H9 (cell line): ENCODE results near the gene AP2S1. TPM values are rescaled to one million over a fixed set of nuclear protein-coding genes. Genes with fewer than 3 reads are reported as not detected.

ENCODE experiments used
- DNase-seq: peaks from one replicate; pipeline ENCODE4 v3.0.0-alpha.2; 2017
- H2AFZ ChIP-seq: one replicate; pipeline ENCODE4 v1.6.1; 2013; ENCODE audit warnings: mild to moderate bottlenecking, low read length, control low read depth, moderate library complexity
- H2AK5ac ChIP-seq: 2 replicates; pipeline ENCODE4 v1.6.1; 2013; ENCODE audit warnings: low read length, control low read depth, mixed read lengths; ENCODE audit not compliant: insufficient read length
- H2BK120ac ChIP-seq: one replicate; pipeline ENCODE4 v1.6.1; 2013; ENCODE audit warnings: low read depth, mild to moderate bottlenecking, low read length, control low read depth, inconsistent platforms; ENCODE audit not compliant: poor library complexity, severe bottlenecking
- H2BK12ac ChIP-seq: 2 replicates; pipeline ENCODE4 v1.6.1; 2013; ENCODE audit warnings: low read length, control low read depth, mixed read lengths, low read depth; ENCODE audit not compliant: insufficient read length
- H2BK15ac ChIP-seq: 2 replicates; pipeline ENCODE4 v1.6.1; 2013; ENCODE audit warnings: low read depth, low read length, control low read depth
- H2BK20ac ChIP-seq: one replicate; pipeline ENCODE4 v1.6.1; 2013; ENCODE audit warnings: low read depth, mild to moderate bottlenecking, low read length, control low read depth, inconsistent platforms; ENCODE audit not compliant: poor library complexity, severe bottlenecking
- H2BK5ac ChIP-seq: 2 replicates; pipeline ENCODE4 v1.6.1; 2013; ENCODE audit warnings: low read length, control low read depth, mixed read lengths; ENCODE audit not compliant: insufficient read length
- H3K14ac ChIP-seq: 2 replicates; pipeline ENCODE4 v1.6.1; 2013; ENCODE audit warnings: low read length, control low read depth; ENCODE audit not compliant: insufficient read depth
- H3K18ac ChIP-seq: 2 replicates; pipeline ENCODE4 v1.6.1; 2013; ENCODE audit warnings: low read depth, mild to moderate bottlenecking, mixed read lengths, low read length, control low read depth; ENCODE audit not compliant: insufficient read length
- H3K23ac ChIP-seq: 2 replicates; pipeline ENCODE4 v1.6.1; 2013; ENCODE audit warnings: low read length, control low read depth, mixed read lengths, low read depth; ENCODE audit not compliant: insufficient read length
- H3K23me2 ChIP-seq: 2 replicates; pipeline ENCODE4 v1.6.1; 2013; ENCODE audit warnings: low read depth, mild to moderate bottlenecking, mixed read lengths, low read length, control low read depth; ENCODE audit not compliant: insufficient read length, poor library complexity, severe bottlenecking
- H3K27ac ChIP-seq: 2 replicates; pipeline ENCODE4 v1.5.1; 2013; ENCODE audit warnings: low read length, control low read depth, mixed read lengths, low read depth; ENCODE audit not compliant: insufficient read length
- H3K27me3 ChIP-seq: 2 replicates; pipeline ENCODE4 v1.6.1; 2013; ENCODE audit warnings: low read length, control low read depth, inconsistent platforms; ENCODE audit not compliant: insufficient read depth
- H3K4ac ChIP-seq: 2 replicates; pipeline ENCODE4 v1.6.1; 2013; ENCODE audit warnings: low read depth, mild to moderate bottlenecking, control low read depth, inconsistent platforms, low read length, moderate library complexity
- H3K4me1 ChIP-seq: 2 replicates; pipeline ENCODE4 v1.6.1; 2013; ENCODE audit warnings: low read length, control low read depth, inconsistent platforms; ENCODE audit not compliant: insufficient read depth
- H3K4me2 ChIP-seq: 2 replicates; pipeline ENCODE4 v1.6.1; 2013; ENCODE audit warnings: low read length, control low read depth, mixed read lengths; ENCODE audit not compliant: insufficient read length, insufficient read depth
- H3K56ac ChIP-seq: 2 replicates; pipeline ENCODE4 v1.6.1; 2013; ENCODE audit warnings: low read depth, mild to moderate bottlenecking, mixed read lengths, low read length, control low read depth; ENCODE audit not compliant: insufficient read length
- H3K79me1 ChIP-seq: 2 replicates; pipeline ENCODE4 v1.6.1; 2013; ENCODE audit warnings: low read depth, mild to moderate bottlenecking, moderate library complexity, low read length, control low read depth, inconsistent platforms; ENCODE audit not compliant: insufficient read depth, poor library complexity, severe bottlenecking
- H3K79me2 ChIP-seq: 2 replicates; pipeline ENCODE4 v1.6.1; 2013; ENCODE audit warnings: low read length, control low read depth, inconsistent platforms; ENCODE audit not compliant: insufficient read depth
- H3K9ac ChIP-seq: 2 replicates; pipeline ENCODE4 v1.6.1; 2013; ENCODE audit warnings: low read length, control low read depth, mixed read lengths; ENCODE audit not compliant: insufficient read length; ENCODE audit errors: extremely low read depth
- H3K9me3 ChIP-seq: one replicate; pipeline ENCODE4 v1.6.1; 2013; ENCODE audit warnings: low read depth, low read length, inconsistent platforms; ENCODE audit not compliant: control insufficient read depth
- H3T11ph ChIP-seq: one replicate; pipeline ENCODE4 v1.6.1; 2013; ENCODE audit warnings: mild to moderate bottlenecking, low read length, control low read depth, inconsistent platforms
- H4K20me1 ChIP-seq: one replicate; pipeline ENCODE4 v1.6.1; 2013; ENCODE audit not compliant: control insufficient read depth, insufficient read length, insufficient read depth
- H4K5ac ChIP-seq: 2 replicates; pipeline ENCODE4 v1.6.1; 2013; ENCODE audit warnings: low read depth, mild to moderate bottlenecking, mixed read lengths, low read length, control low read depth; ENCODE audit not compliant: insufficient read length
- H4K8ac ChIP-seq: replicated peaks from 2 replicates; pipeline ENCODE4 v1.6.1; 2013; ENCODE audit warnings: low read length, control low read depth, mixed read lengths, low read depth; ENCODE audit not compliant: insufficient read length
- H4K91ac ChIP-seq: 2 replicates; pipeline ENCODE4 v1.6.1; 2013; ENCODE audit warnings: low read depth, mild to moderate bottlenecking, moderate library complexity, mixed read lengths, low read length, control low read depth; ENCODE audit not compliant: insufficient read length
- H3K27ac Mint-ChIP-seq, 3 experiments: 2 replicates in 2 of 3; 3 replicates in 1 of 3; pipeline ENCODE4 v1.8.0; 2020 to 2021; ENCODE audit warnings: mixed read lengths in 3 of 3, mild to moderate bottlenecking in 1 of 3, moderate library complexity in 1 of 3
- H3K27me3 Mint-ChIP-seq: 2 replicates; pipeline ENCODE4 v1.8.0; 2021; ENCODE audit warnings: low read depth, mild to moderate bottlenecking, moderate library complexity, mixed read lengths
- H3K36me3 Mint-ChIP-seq, 3 experiments: 2 replicates in 2 of 3; 3 replicates in 1 of 3; pipeline ENCODE4 v1.8.0; 2020 to 2021; ENCODE audit warnings: low read depth in 3 of 3, mixed read lengths in 3 of 3; ENCODE audit not compliant: insufficient read depth in 1 of 3
- H3K4me1 Mint-ChIP-seq, 2 experiments: 2 replicates each; pipeline ENCODE4 v1.8.0; 2020; ENCODE audit warnings: mixed read lengths in 2 of 2
- H3K4me3 Mint-ChIP-seq, 2 experiments: 2 replicates in 1 of 2; 3 replicates in 1 of 2; pipeline ENCODE4 v1.8.0; 2020 to 2021; ENCODE audit warnings: mild to moderate bottlenecking in 2 of 2, mixed read lengths in 2 of 2, moderate library complexity in 1 of 2
- H3K9me3 Mint-ChIP-seq, 2 experiments: 2 replicates in 1 of 2; 3 replicates in 1 of 2; pipeline ENCODE4 v1.8.0; 2020; ENCODE audit warnings: mild to moderate bottlenecking in 2 of 2, mixed read lengths in 2 of 2, moderate library complexity in 1 of 2
- CTCF ChIP-seq: fragments of 200-600 bp; sonication (generic); conservative IDR thresholded peaks from 3 replicates; pipeline ENCODE4 v1.8.0; 2021; ENCODE audit warnings: antibody characterized with exemption, mild to moderate bottlenecking
- WGBS: extraction: QIAGEN DNeasy Blood & Tissue Kit; methylation state at CpG from one replicate; pipeline ENCODE4 v1.1.7; 2013; ENCODE audit warnings: missing lambda C conversion rate, low lambda C conversion rate, mixed read lengths; ENCODE audit not compliant: insufficient read length; ENCODE audit errors: extremely low coverage; 5-methylcytosine and 5-hydroxymethylcytosine counted together
- total RNA-seq: library from RNA; stranded (reverse); gene quantifications from 2 replicates; pipeline ENCODE4 v1.2.1, GENCODE V29; 2021

AP2S1 gene
- total RNA-seq, 1 experiment from 2014 or later: 193 TPM

- H3K27ac Mint-ChIP-seq: peak overlapping the region; percentile 71 to 80 (median 79); a peak in 4 of 7 replicates
Observed at GRCh38 chr19:46878613-46879375, 28.1 kb upstream of the AP2S1 start.

More at GRCh38 chr19:46878613-46879375, 28.1 kb upstream of the AP2S1 start:
- Mint-ChIP-seq H3K36me3 (peaks cover 0 to 4% (median 0%) of the 10 kb centered on the region in 3 experiments; a peak in 1 of 7 replicates), H3K4me1 (peaks cover 14 to 16% of the 10 kb centered on the region in 2 experiments), H3K4me3 (no peak overlapping the region), H3K9me3 (no peaks in the 10 kb centered on the region), H3K27me3 (no peaks in the 10 kb centered on the region)
- Histone ChIP-seq H2AFZ (no peak overlapping the region), H3K56ac (no peak overlapping the region), H2BK5ac (no peak overlapping the region), H4K20me1 (no peaks in the 10 kb centered on the region), H2BK15ac (no peak overlapping the region), H3K18ac (no peak overlapping the region), H4K91ac (peak overlapping the region; percentile 75), H3K4me2 (no peak overlapping the region), H4K5ac (no peak overlapping the region), H3K23ac (no peak overlapping the region), H3K9me3 (no peaks in the 10 kb centered on the region), H3K27me3 (no peaks in the 10 kb centered on the region), H3K27ac (no peak overlapping the region), H2BK20ac (no peak overlapping the region), H3K79me1 (no peaks in the 10 kb centered on the region), H3K4ac (no peak overlapping the region), H4K8ac (no peak overlapping the region), H2BK12ac (no peak overlapping the region), H3K4me1 (no peaks in the 10 kb centered on the region; the same call in 1 of the 2 replicates), H2AK5ac (no peak overlapping the region), H3K14ac (no peak overlapping the region), H3K23me2 (no peaks in the 10 kb centered on the region), H3T11ph (no peak overlapping the region), H3K79me2 (no peaks in the 10 kb centered on the region; the same call in 1 of the 2 replicates), H2BK120ac (no peak overlapping the region), H3K9ac (no peak overlapping the region)
- WGBS: no CpG with 5 or more reads among the region's 9 CpGs
- no peak for DNase-seq
- no peak for TF ChIP-seq CTCF
